Prostate gland (tissue), 2 donors: ENCODE results near the gene DIAPH2. TPM values are rescaled to one million over a fixed set of nuclear protein-coding genes. Genes with fewer than 3 reads are reported as not detected.

Experiments used
- DNase-seq: peaks from one replicate; pipeline ENCODE4 v3.0.0-alpha.2; 2019; ENCODE audit warnings: low spot score
- H3K27ac ChIP-seq, 2 donors: fragments of 200-600 bp; sonication (generic); 2 replicates each; pipeline ENCODE4 v1.5.1; 2017 to 2019
- H3K27me3 ChIP-seq: fragments of 200-600 bp; sonication (generic); replicated peaks from 2 replicates; pipeline ENCODE4 v1.5.1; 2019; ENCODE audit not compliant: insufficient read depth
- H3K36me3 ChIP-seq, 2 donors: fragments of 200-600 bp; sonication (generic); 1 replicate in 1 of 2; 2 replicates in 1 of 2; pipeline versions ENCODE4 v1.5.1 to v1.8.1; 2017 to 2019
- H3K4me1 ChIP-seq: fragments of 200-600 bp; sonication (generic); replicated peaks from 2 replicates; pipeline ENCODE4 v1.5.1; 2019
- H3K4me3 ChIP-seq, 2 donors: fragments of 200-600 bp; sonication (generic); 2 replicates each; pipeline ENCODE4 v1.5.1; 2017 to 2019
- H3K9me3 ChIP-seq: fragments of 200-600 bp; sonication (generic); 2 replicates; pipeline ENCODE4 v1.5.1; 2017
- CTCF ChIP-seq, 4 experiments: fragments of 200-600 bp in 2 of 4; fragments of 450-650 bp in 2 of 4; sonication (generic) in 2 of 4; IDR thresholded peaks; 1 replicate in 3 of 4; 2 replicates in 1 of 4; pipeline ENCODE4 v1.5.1; 2016 to 2019; ENCODE audit warnings: antibody characterized with exemption in 4 of 4, mild to moderate bottlenecking in 2 of 4, moderate library complexity in 2 of 4
- POLR2A ChIP-seq: fragments of 450-650 bp; IDR thresholded peaks from one replicate; pipeline ENCODE4 v1.6.1; 2016; ENCODE audit warnings: antibody characterized with exemption, mild to moderate bottlenecking
- POLR2AphosphoS5 ChIP-seq: sonication (generic); formaldehyde crosslinking; IDR thresholded peaks from one replicate; pipeline ENCODE4 v1.6.1; 2017; ENCODE audit warnings: antibody characterized with exemption
- whole genome bisulfite sequencing: methylation state at CpG from one replicate; pipeline ENCODE4 v1.1.5; 2018; 5-methylcytosine and 5-hydroxymethylcytosine counted together
- intact Hi-C: fragments of 100-400 bp; cut with DNase I; formaldehyde crosslinking; loops from one replicate; pipeline ENCODE4 v1.14.2; 2022
- total RNA-seq, 2 donors: library from RNA; depleted of rRNA; stranded (reverse); fragments of >200 nt; gene quantifications; one replicate each; pipeline ENCODE4 v1.1.0, GENCODE V29; 2016

The DIAPH2 gene
- total RNA-seq, 2 donors from 2014 or later, result 8.1 to 44.8 TPM

GRCh38 chrX:96997196-96997595 is 312.6 kb downstream of the DIAPH2 start:
- intact Hi-C loops, result no loop called here
- no peaks in the 10 kb centered on the region for H3K4me1 ChIP-seq
- H3K4me3 ChIP-seq, result no peak overlapping the region
- DNase-seq, result no peak
- H3K27me3 ChIP-seq, result no peaks in the 10 kb centered on the region
- WGBS, result 88% methylated on average over 4 of the region's 4 CpGs
- TF ChIP-seq POLR2AphosphoS5 (no peak), POLR2A (no peak), CTCF (IDR thresholded peaks at IDR 0.05) (no peak)
- no peak overlapping the region for H3K27ac ChIP-seq
- no peaks in the 10 kb centered on the region for H3K36me3 ChIP-seq
- H3K9me3 ChIP-seq, result no peaks in the 10 kb centered on the region

- no peak for DNase-seq
- H3K4me1 ChIP-seq, result no peaks in the 10 kb centered on the region
These were observed 316.2 kb downstream of the DIAPH2 start for GRCh38 chrX:97000682-97001368.

GRCh38 chrX:97006167-97006566 is 321.5 kb downstream of the DIAPH2 start:
- H3K36me3 ChIP-seq, result no peaks in the 10 kb centered on the region
- TF ChIP-seq CTCF (IDR thresholded peaks at IDR 0.05), result no peak
- no peak for TF ChIP-seq POLR2AphosphoS5
- TF ChIP-seq POLR2A, result no peak
- no peaks in the 10 kb centered on the region for H3K27me3 ChIP-seq
- no peaks in the 10 kb centered on the region for H3K4me1 ChIP-seq
- no peak overlapping the region for H3K4me3 ChIP-seq
- 96% methylated on average over 3 of the region's 3 CpGs for WGBS
- H3K9me3 ChIP-seq, result no peaks in the 10 kb centered on the region
- no peak overlapping the region for H3K27ac ChIP-seq
- intact Hi-C loops, result no loop called here
- no peak for DNase-seq

More at GRCh38 chrX:97000682-97001368, 316.2 kb downstream of the DIAPH2 start:
- Histone ChIP-seq H3K4me3 (no peak overlapping the region), H3K9me3 (no peaks in the 10 kb centered on the region), H3K27me3 (no peaks in the 10 kb centered on the region), H3K36me3 (no peaks in the 10 kb centered on the region), H3K27ac (no peak overlapping the region)
- TF ChIP-seq CTCF (IDR thresholded peaks at IDR 0.05) (no peak), POLR2A (no peak), POLR2AphosphoS5 (no peak)
- intact Hi-C loops, result no loop called here

GRCh38 chrX:97009391-97009790 is 324.7 kb downstream of the DIAPH2 start:
- TF ChIP-seq POLR2A, result no peak
- TF ChIP-seq CTCF (IDR thresholded peaks at IDR 0.05), result no peak
- no peak for TF ChIP-seq POLR2AphosphoS5
- Histone ChIP-seq H3K27ac (no peak overlapping the region), H3K36me3 (no peaks in the 10 kb centered on the region), H3K4me1 (no peaks in the 10 kb centered on the region), H3K4me3 (no peak overlapping the region), H3K27me3 (no peaks in the 10 kb centered on the region), H3K9me3 (no peaks in the 10 kb centered on the region)
- no peak for DNase-seq
- intact Hi-C loops, result no loop called here

- Histone ChIP-seq H3K27ac (no peak overlapping the region), H3K36me3 (no peaks in the 10 kb centered on the region), H3K4me3 (no peak overlapping the region), H3K27me3 (no peaks in the 10 kb centered on the region), H3K9me3 (no peaks in the 10 kb centered on the region), H3K4me1 (no peaks in the 10 kb centered on the region)
- TF ChIP-seq POLR2A (no peak), CTCF (IDR thresholded peaks at IDR 0.05) (no peak), POLR2AphosphoS5 (no peak)
- DNase-seq, result no peak
- 98% methylated on average over 6 of the region's 6 CpGs for WGBS
- intact Hi-C loops, result no loop called here
These were observed 326.9 kb downstream of the DIAPH2 start for GRCh38 chrX:97011540-97011939.
